Measurements from ENCODE around the gene LEMD2. TPM values are rescaled to one million over a fixed set of nuclear protein-coding genes. Genes with fewer than 3 reads are reported as not detected.

LEMD2 gene
- total RNA-seq, 1 experiment from 2014 or later = 91.8 TPM

DNA sequence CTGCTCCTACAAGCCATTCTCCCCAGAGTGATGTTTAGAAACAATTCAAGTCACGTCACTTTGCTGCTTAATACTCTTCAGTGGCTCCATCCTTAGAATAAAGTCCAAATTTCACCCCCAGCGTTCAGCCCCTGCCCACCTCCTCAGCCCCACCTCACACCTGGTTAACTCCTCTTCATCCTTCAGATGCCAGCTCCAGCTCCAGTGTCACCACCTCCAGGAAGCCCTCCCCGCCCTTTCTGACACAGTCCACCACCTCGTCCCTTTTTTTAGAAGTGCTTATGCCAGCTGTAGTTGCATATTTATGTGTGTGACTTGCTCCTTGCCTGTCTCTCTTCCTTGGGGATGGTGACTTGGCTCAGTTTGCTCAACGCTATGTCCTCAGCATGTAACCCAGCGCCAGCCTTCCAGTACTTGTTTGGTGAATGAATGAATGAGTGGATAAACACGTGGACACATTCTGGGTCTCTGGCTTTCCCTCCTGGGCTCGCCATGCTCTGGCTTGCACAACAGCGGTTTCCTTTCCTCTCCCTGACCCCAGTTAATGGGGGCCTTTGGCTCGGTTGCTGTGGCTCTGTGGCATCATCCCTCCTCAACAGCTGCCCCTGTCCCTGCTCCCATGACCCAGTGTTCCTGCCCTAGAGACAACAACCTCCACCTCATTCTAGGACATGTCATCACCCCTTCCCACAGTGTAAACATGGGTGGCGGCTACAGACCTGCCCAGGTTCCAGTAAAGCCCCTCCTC is 38.5 kb downstream of the LEMD2 start:
- H3K4me1 Mint-ChIP-seq = peaks cover 39 to 76% of the 10 kb centered on the region in 2 experiments
- TF ChIP-seq, protein P1, sequence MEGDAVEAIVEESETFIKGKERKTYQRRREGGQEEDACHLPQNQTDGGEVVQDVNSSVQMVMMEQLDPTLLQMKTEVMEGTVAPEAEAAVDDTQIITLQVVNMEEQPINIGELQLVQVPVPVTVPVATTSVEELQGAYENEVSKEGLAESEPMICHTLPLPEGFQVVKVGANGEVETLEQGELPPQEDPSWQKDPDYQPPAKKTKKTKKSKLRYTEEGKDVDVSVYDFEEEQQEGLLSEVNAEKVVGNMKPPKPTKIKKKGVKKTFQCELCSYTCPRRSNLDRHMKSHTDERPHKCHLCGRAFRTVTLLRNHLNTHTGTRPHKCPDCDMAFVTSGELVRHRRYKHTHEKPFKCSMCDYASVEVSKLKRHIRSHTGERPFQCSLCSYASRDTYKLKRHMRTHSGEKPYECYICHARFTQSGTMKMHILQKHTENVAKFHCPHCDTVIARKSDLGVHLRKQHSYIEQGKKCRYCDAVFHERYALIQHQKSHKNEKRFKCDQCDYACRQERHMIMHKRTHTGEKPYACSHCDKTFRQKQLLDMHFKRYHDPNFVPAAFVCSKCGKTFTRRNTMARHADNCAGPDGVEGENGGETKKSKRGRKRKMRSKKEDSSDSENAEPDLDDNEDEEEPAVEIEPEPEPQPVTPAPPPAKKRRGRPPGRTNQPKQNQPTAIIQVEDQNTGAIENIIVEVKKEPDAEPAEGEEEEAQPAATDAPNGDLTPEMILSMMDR (conservative IDR thresholded peaks at IDR 0.05) = no peak
- H2BK12ac ChIP-seq (ENCODE audit: insufficient read length, low read depth, low read length) = no peak overlapping the region
- no peak overlapping the region for H3K4me2 ChIP-seq (ENCODE audit: insufficient read depth, insufficient read length, low read length)
- H3K4me3 Mint-ChIP-seq = no peak overlapping the region; a peak in 1 of 5 replicates
- no peaks in the 10 kb centered on the region for H3K27me3 ChIP-seq (ENCODE audit: insufficient read depth, low read length)
- no peak overlapping the region for H3K27ac ChIP-seq (ENCODE audit: insufficient read length, low read depth, low read length)
- H2AK5ac ChIP-seq (ENCODE audit: insufficient read length, low read length) = no peak overlapping the region
- H3K4me1 ChIP-seq (ENCODE audit: insufficient read depth, low read length) = peaks cover 8% of the 10 kb centered on the region; the same call in 1 of the 2 replicates
- WGBS (ENCODE audit: extremely low coverage, insufficient read length, low lambda C conversion rate) = no CpG with 5 or more reads among the region's 11 CpGs
- H2BK15ac ChIP-seq (ENCODE audit: low read depth, low read length) = no peak overlapping the region
- no peaks in the 10 kb centered on the region for H3K79me1 ChIP-seq (ENCODE audit: insufficient read depth, low read depth, low read length, poor library complexity, severe bottlenecking)
- no peaks in the 10 kb centered on the region for H3K79me2 ChIP-seq (ENCODE audit: insufficient read depth, low read length)
- DNase-seq = no peak
- H3K14ac ChIP-seq (ENCODE audit: insufficient read depth, low read length) = no peak overlapping the region
- H4K20me1 ChIP-seq (ENCODE audit: control insufficient read depth, insufficient read depth, insufficient read length) = no peaks in the 10 kb centered on the region
- H4K91ac ChIP-seq (ENCODE audit: insufficient read length, low read depth, low read length) = no peak overlapping the region
- no peak overlapping the region for H3T11ph ChIP-seq (ENCODE audit: low read length)
- no peak overlapping the region; a peak in 2 of 7 replicates for H3K27ac Mint-ChIP-seq
- H2AFZ ChIP-seq (ENCODE audit: low read length) = no peak overlapping the region
- H3K9me3 Mint-ChIP-seq = no peaks in the 10 kb centered on the region; a peak in 1 of 5 replicates
- no peak overlapping the region for H3K4ac ChIP-seq (ENCODE audit: low read depth, low read length)
- no peak overlapping the region for H2BK20ac ChIP-seq (ENCODE audit: low read depth, low read length, poor library complexity, severe bottlenecking)
- H3K23ac ChIP-seq (ENCODE audit: insufficient read length, low read depth, low read length) = no peak overlapping the region
- H4K8ac ChIP-seq (replicated peaks; ENCODE audit: insufficient read length, low read depth, low read length) = no peak overlapping the region
- H3K27me3 Mint-ChIP-seq (ENCODE audit: low read depth) = peaks cover 10% of the 10 kb centered on the region
- H4K5ac ChIP-seq (ENCODE audit: insufficient read length, low read depth, low read length) = no peak overlapping the region
- H3K9me3 ChIP-seq (ENCODE audit: control insufficient read depth, low read depth, low read length) = no peaks in the 10 kb centered on the region
- H2BK120ac ChIP-seq (ENCODE audit: low read depth, low read length, poor library complexity, severe bottlenecking) = no peak overlapping the region
- H2BK5ac ChIP-seq (ENCODE audit: insufficient read length, low read length) = no peak overlapping the region
- H3K18ac ChIP-seq (ENCODE audit: insufficient read length, low read depth, low read length) = no peak overlapping the region
- H3K23me2 ChIP-seq (ENCODE audit: insufficient read length, low read depth, low read length, poor library complexity, severe bottlenecking) = no peaks in the 10 kb centered on the region
- H3K9ac ChIP-seq (ENCODE audit: extremely low read depth, insufficient read length, low read length) = no peak overlapping the region
- no peak overlapping the region for H3K56ac ChIP-seq (ENCODE audit: insufficient read length, low read depth, low read length)
- no peaks in the 10 kb centered on the region; a peak in 1 of 7 replicates for H3K36me3 Mint-ChIP-seq (ENCODE audit: insufficient read depth in 1 of 3, low read depth in 3 of 3)
